ENCODE data around the gene NOTUM. TPM values are rescaled to one million over a fixed set of nuclear protein-coding genes. Genes with fewer than 3 reads are reported as not detected.

The NOTUM gene
- total RNA-seq, 4 donors from 2014 or later = 0.89 to 3.5 (median 2.1) TPM

DNA sequence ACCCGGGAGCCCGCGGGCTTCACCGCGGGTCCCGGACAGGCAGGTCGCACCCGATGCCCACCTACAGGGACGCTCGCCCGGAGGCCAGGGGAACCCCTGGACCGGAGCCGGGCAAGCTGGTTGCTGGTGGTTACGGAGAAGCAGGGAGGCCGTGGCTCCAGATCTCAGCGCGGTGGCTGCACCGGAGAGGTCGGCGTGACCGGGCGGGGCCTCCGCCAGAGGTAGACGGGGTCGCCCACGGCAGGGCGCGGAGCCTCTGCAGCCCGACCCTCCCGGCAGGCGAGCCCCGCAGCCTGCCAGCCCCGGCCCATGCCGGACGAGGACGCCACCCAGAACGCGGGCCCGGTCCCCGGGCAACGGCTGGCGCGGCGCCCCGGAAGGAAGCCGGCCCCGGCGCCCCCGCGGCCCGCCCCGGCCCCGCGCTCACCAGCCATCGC lies 50.1 kb downstream of the NOTUM start:
- intact Hi-C loops (cut with DNase I; ENCODE audit: low total_unique reads) = no loop called here
- peak overlapping the region; percentile 60 for H3K4me3 ChIP-seq (ENCODE audit: low read depth, poor library complexity, severe bottlenecking)
- no peak for DNase-seq (ENCODE audit: low spot score in 2 of 2)
- TF ChIP-seq, protein P1, sequence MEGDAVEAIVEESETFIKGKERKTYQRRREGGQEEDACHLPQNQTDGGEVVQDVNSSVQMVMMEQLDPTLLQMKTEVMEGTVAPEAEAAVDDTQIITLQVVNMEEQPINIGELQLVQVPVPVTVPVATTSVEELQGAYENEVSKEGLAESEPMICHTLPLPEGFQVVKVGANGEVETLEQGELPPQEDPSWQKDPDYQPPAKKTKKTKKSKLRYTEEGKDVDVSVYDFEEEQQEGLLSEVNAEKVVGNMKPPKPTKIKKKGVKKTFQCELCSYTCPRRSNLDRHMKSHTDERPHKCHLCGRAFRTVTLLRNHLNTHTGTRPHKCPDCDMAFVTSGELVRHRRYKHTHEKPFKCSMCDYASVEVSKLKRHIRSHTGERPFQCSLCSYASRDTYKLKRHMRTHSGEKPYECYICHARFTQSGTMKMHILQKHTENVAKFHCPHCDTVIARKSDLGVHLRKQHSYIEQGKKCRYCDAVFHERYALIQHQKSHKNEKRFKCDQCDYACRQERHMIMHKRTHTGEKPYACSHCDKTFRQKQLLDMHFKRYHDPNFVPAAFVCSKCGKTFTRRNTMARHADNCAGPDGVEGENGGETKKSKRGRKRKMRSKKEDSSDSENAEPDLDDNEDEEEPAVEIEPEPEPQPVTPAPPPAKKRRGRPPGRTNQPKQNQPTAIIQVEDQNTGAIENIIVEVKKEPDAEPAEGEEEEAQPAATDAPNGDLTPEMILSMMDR (IDR thresholded peaks at IDR 0.05) = no peak
- TF ChIP-seq POLR2A (IDR thresholded peaks at IDR 0.05) = no peak
- WGBS, 2 donors = 0% methylated on average over 19 to 23 of the region's 55 CpGs

GRCh38 chr17:81909966-81910839 lies 50.8 kb downstream of the NOTUM start:
- H3K4me3 ChIP-seq (ENCODE audit: low read depth, poor library complexity, severe bottlenecking) = peak overlapping the region; percentile 60
- intact Hi-C loops (cut with DNase I; ENCODE audit: low total_unique reads) = no loop called here
- TF ChIP-seq, protein P1 (IDR thresholded peaks at IDR 0.05) = no peak
- no peak for DNase-seq (ENCODE audit: low spot score in 2 of 2)
- 38 to 42% methylated on average over 23 of the region's 23 CpGs for WGBS, 2 donors

GRCh38 chr17:81909231-81909630 lies 51.8 kb downstream of the NOTUM start:
- 89 to 98% methylated on average over 7 to 12 of the region's 12 CpGs for WGBS, 2 donors
- TF ChIP-seq, protein P1 (IDR thresholded peaks at IDR 0.05) = no peak
- no peak for TF ChIP-seq POLR2A (IDR thresholded peaks at IDR 0.05)
- DNase-seq (ENCODE audit: low spot score in 2 of 2) = no peak
- H3K4me3 ChIP-seq (ENCODE audit: low read depth, poor library complexity, severe bottlenecking) = no peak overlapping the region
- intact Hi-C loops (cut with DNase I; ENCODE audit: low total_unique reads) = no loop called here

- intact Hi-C loops (cut with DNase I; ENCODE audit: low total_unique reads) = no loop called here
- 97% methylated on average over 11 of the region's 11 CpGs for WGBS, 2 donors
Measured at GRCh38 chr17:81908793-81909192, 52.2 kb downstream of the NOTUM start.

GRCh38 chr17:81907219-81908145 lies 53.5 kb downstream of the NOTUM start:
- DNase-seq (ENCODE audit: low spot score in 2 of 2) = no peak
- 93 to 94% methylated on average over 13 of the region's 26 CpGs for WGBS, 2 donors
- TF ChIP-seq POLR2A (IDR thresholded peaks at IDR 0.05) = no peak
- TF ChIP-seq, protein P1 (IDR thresholded peaks at IDR 0.05) = no peak
- H3K4me3 ChIP-seq (ENCODE audit: low read depth, poor library complexity, severe bottlenecking) = no peak overlapping the region
- intact Hi-C loops (cut with DNase I; ENCODE audit: low total_unique reads) = no loop called here

More at GRCh38 chr17:81908793-81909192, 52.2 kb downstream of the NOTUM start:
- no peak for DNase-seq (ENCODE audit: low spot score in 2 of 2)
- H3K4me3 ChIP-seq (ENCODE audit: low read depth, poor library complexity, severe bottlenecking) = no peak overlapping the region
- TF ChIP-seq POLR2A (IDR thresholded peaks at IDR 0.05) = no peak
- TF ChIP-seq, protein P1 (IDR thresholded peaks at IDR 0.05) = no peak
